WERI-Rb-1 (cell line): ENCODE measurements around the gene IER2.
"Not testable (repeated sequence)": the region's sequence is repeated elsewhere in the genome, so short reads cannot be mapped to it uniquely, and the experiment has no call there.

Experiments used
- DNase-seq: peaks from one replicate; pipeline ENCODE4 v3.0.0-alpha.2; 2020
- H3K27ac ChIP-seq: fragments of 250-450 bp; sonication (Bioruptor Pico); 2 replicates; pipeline ENCODE4 v1.5.1; 2020; ENCODE audit warnings: mild to moderate bottlenecking, moderate library complexity
- H3K27me3 ChIP-seq: fragments of 250-450 bp; sonication (Bioruptor Pico); 2 replicates; pipeline ENCODE4 v1.5.1; 2021; ENCODE audit warnings: mild to moderate bottlenecking, low read depth, moderate library complexity; ENCODE audit not compliant: insufficient read depth, severe bottlenecking
- H3K36me3 ChIP-seq: fragments of 250-450 bp; sonication (Bioruptor Pico); 2 replicates; pipeline ENCODE4 v1.5.1; 2020; ENCODE audit warnings: mild to moderate bottlenecking, moderate library complexity
- H3K4me3 ChIP-seq: 2 replicates; pipeline ENCODE4 v1.5.1; 2011; ENCODE audit warnings: low read depth, mild to moderate bottlenecking, control low read depth, low read length
- H3K9me3 ChIP-seq: fragments of 250-450 bp; sonication (Bioruptor Pico); 2 replicates; pipeline ENCODE4 v1.5.1; 2021; ENCODE audit warnings: mild to moderate bottlenecking, moderate library complexity; ENCODE audit not compliant: severe bottlenecking
- CTCF ChIP-seq: IDR thresholded peaks from 2 replicates; pipeline ENCODE4 v1.5.1; 2011; ENCODE audit warnings: low read depth, mild to moderate bottlenecking, control low read depth, inconsistent platforms, low read length

Gene IER2

GRCh38 chr19:13187419-13187818 lies 37.2 kb downstream of the IER2 start:
- Histone ChIP-seq H3K9me3 (no peaks in the 10 kb centered on the region), H3K27me3 (no peaks in the 10 kb centered on the region), H3K27ac (no peak overlapping the region), H3K4me3 (no peak overlapping the region), H3K36me3 (no peaks in the 10 kb centered on the region)
- no peak for DNase-seq
- no peak for TF ChIP-seq CTCF

- no peaks in the 10 kb centered on the region for H3K27me3 ChIP-seq
- no peak for TF ChIP-seq CTCF
- DNase-seq: no peak
- H3K36me3 ChIP-seq: no peaks in the 10 kb centered on the region
- H3K27ac ChIP-seq: no peak overlapping the region
- no peaks in the 10 kb centered on the region for H3K9me3 ChIP-seq
- H3K4me3 ChIP-seq: no peak overlapping the region
Observed at GRCh38 chr19:13189600-13189999, 39.4 kb downstream of the IER2 start.

GRCh38 chr19:13190781-13191540 lies 40.8 kb downstream of the IER2 start:
- H3K9me3 ChIP-seq: no peaks in the 10 kb centered on the region
- no peaks in the 10 kb centered on the region for H3K36me3 ChIP-seq
- TF ChIP-seq CTCF: no peak
- no peak overlapping the region for H3K27ac ChIP-seq
- H3K4me3 ChIP-seq: no peak overlapping the region
- no peak for DNase-seq
- H3K27me3 ChIP-seq: no peaks in the 10 kb centered on the region

- Histone ChIP-seq H3K27me3 (no peaks in the 10 kb centered on the region), H3K9me3 (no peaks in the 10 kb centered on the region), H3K27ac (no peak overlapping the region), H3K4me3 (no peak overlapping the region), H3K36me3 (no peaks in the 10 kb centered on the region)
- peak; percentile 85 for DNase-seq
- peak; percentile 91 for TF ChIP-seq CTCF
Observed at GRCh38 chr19:13195678-13196077, 45.5 kb downstream of the IER2 start.

- H3K9me3 ChIP-seq: no peaks in the 10 kb centered on the region
- H3K36me3 ChIP-seq: no peaks in the 10 kb centered on the region
- no peak for TF ChIP-seq CTCF
- H3K27me3 ChIP-seq: no peaks in the 10 kb centered on the region
- no peak overlapping the region for H3K4me3 ChIP-seq
- DNase-seq: no peak
- H3K27ac ChIP-seq: no peak overlapping the region
Observed at GRCh38 chr19:13198634-13199033, 48.4 kb downstream of the IER2 start.

- not testable (repeated sequence) for H3K36me3 ChIP-seq, H3K9me3 ChIP-seq, H3K4me3 ChIP-seq, DNase-seq, H3K27ac ChIP-seq, H3K27me3 ChIP-seq
Observed at GRCh38 chr19:13202112-13202511, 51.9 kb downstream of the IER2 start.
